Measurements from ENCODE around the gene HDLBP.

GRCh38 chr2:241286348-241287090 is 29.0 kb downstream of the HDLBP start:
- TF ChIP-seq, protein P1, sequence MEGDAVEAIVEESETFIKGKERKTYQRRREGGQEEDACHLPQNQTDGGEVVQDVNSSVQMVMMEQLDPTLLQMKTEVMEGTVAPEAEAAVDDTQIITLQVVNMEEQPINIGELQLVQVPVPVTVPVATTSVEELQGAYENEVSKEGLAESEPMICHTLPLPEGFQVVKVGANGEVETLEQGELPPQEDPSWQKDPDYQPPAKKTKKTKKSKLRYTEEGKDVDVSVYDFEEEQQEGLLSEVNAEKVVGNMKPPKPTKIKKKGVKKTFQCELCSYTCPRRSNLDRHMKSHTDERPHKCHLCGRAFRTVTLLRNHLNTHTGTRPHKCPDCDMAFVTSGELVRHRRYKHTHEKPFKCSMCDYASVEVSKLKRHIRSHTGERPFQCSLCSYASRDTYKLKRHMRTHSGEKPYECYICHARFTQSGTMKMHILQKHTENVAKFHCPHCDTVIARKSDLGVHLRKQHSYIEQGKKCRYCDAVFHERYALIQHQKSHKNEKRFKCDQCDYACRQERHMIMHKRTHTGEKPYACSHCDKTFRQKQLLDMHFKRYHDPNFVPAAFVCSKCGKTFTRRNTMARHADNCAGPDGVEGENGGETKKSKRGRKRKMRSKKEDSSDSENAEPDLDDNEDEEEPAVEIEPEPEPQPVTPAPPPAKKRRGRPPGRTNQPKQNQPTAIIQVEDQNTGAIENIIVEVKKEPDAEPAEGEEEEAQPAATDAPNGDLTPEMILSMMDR (IDR thresholded peaks at IDR 0.05; ENCODE audit: low read depth, low read length): no peak
- TF ChIP-seq POLR2A (IDR thresholded peaks at IDR 0.05; ENCODE audit: extremely low read depth, insufficient read length): no peak

Measured in NB4 (cell line).